SK-N-SH (cell line): Measurements from ENCODE around the gene YJEFN3. TPM values are rescaled to one million over a fixed set of nuclear protein-coding genes. Genes with fewer than 3 reads are reported as not detected.

Experiments
- CTCF ChIA-PET: fragments of 300-600, 350-600 bp; formaldehyde crosslinking; extraction: SDS; loops from one replicate; lab custom pipeline; 2021; lab: Yijun Ruan, JAX
- POLR2A ChIA-PET: fragments of 350-600 bp; sonication (Branson Sonifier 250); formaldehyde crosslinking; extraction: SDS; loops from one replicate; lab custom pipeline; 2020; ENCODE audit warnings: antibody characterized with exemption, inconsistent platforms; lab: Yijun Ruan, JAX
- DNase-seq: peaks from one replicate; pipeline ENCODE4 v3.0.0; 2012
- H2AFZ ChIP-seq: fragments of 200-600 bp; sonication (generic); 2 replicates; pipeline ENCODE4 v1.8.1; 2016; ENCODE audit warnings: antibody characterized with exemption, mild to moderate bottlenecking, low read depth
- H3F3A ChIP-seq: fragments of 200-600 bp; sonication (generic); replicated peaks from 2 replicates; pipeline ENCODE3; 2016; ENCODE audit warnings: antibody characterized with exemption, mild to moderate bottlenecking; ENCODE audit not compliant: insufficient read depth
- H3K27ac ChIP-seq, 2 experiments: fragments of 200-500 bp in 1 of 2; fragments of 200-600 bp in 1 of 2; sonication (Bioruptor generic) in 1 of 2; sonication (generic), shearing (Covaris generic) in 1 of 2; 2 replicates each; pipeline versions ENCODE4 v1.5.1 to v1.6.1; 2014 to 2016; ENCODE audit warnings: low read depth in 2 of 2, inconsistent platforms in 1 of 2, low read length in 1 of 2, mild to moderate bottlenecking in 1 of 2, mixed read lengths in 1 of 2
- H3K27me3 ChIP-seq: fragments of 200-600 bp; sonication (generic), shearing (Covaris generic); 2 replicates; pipeline ENCODE4 v1.6.1; 2016; ENCODE audit warnings: mixed run types; ENCODE audit not compliant: insufficient read depth
- H3K36me3 ChIP-seq, 2 experiments: fragments of 200-500 bp in 1 of 2; fragments of 200-600 bp in 1 of 2; sonication (Bioruptor generic) in 1 of 2; sonication (generic) in 1 of 2; replicated peaks in 1 of 2; 2 replicates each; pipeline versions ENCODE3 to v1.5.1; 2014 to 2016; ENCODE audit warnings: low read length in 1 of 2, mild to moderate bottlenecking in 1 of 2; ENCODE audit not compliant: insufficient read depth in 2 of 2, control insufficient read depth in 1 of 2
- H3K4me1 ChIP-seq, 2 experiments: fragments of 200-500 bp in 1 of 2; fragments of 200-600 bp in 1 of 2; sonication (Bioruptor generic) in 1 of 2; sonication (generic), shearing (Covaris generic) in 1 of 2; 2 replicates each; pipeline versions ENCODE4 v1.5.1 to v1.6.1; 2014 to 2016; ENCODE audit warnings: low read depth in 1 of 2, low read length in 1 of 2, mixed run types in 1 of 2; ENCODE audit not compliant: insufficient read depth in 2 of 2, control insufficient read depth in 1 of 2
- H3K4me2 ChIP-seq: fragments of 200-600 bp; sonication (generic), shearing (Covaris generic); 2 replicates; pipeline ENCODE4 v1.6.1; 2017; ENCODE audit warnings: mixed run types
- H3K4me3 ChIP-seq, 2 experiments: fragments of 200-500 bp in 1 of 2; fragments of 200-600 bp in 1 of 2; sonication (Bioruptor generic) in 1 of 2; sonication (generic), shearing (Covaris generic) in 1 of 2; 2 replicates each; pipeline versions ENCODE4 v1.5.1 to v1.8.1; 2014 to 2016; ENCODE audit warnings: low read depth in 2 of 2, inconsistent platforms in 1 of 2, low read length in 1 of 2, mild to moderate bottlenecking in 1 of 2, mixed read lengths in 1 of 2, moderate library complexity in 1 of 2
- H3K79me2 ChIP-seq: fragments of 200-600 bp; sonication (generic); 2 replicates; pipeline ENCODE4 v1.8.1; 2017; ENCODE audit warnings: mild to moderate bottlenecking; ENCODE audit not compliant: insufficient read depth
- H3K9ac ChIP-seq: fragments of 200-600 bp; sonication (generic); 2 replicates; pipeline ENCODE4 v1.6.1; 2017; ENCODE audit warnings: mixed run types
- H3K9me2 ChIP-seq: fragments of 200-600 bp; sonication (generic); 2 replicates; pipeline ENCODE4 v1.6.1; 2017; ENCODE audit warnings: mixed run types
- H3K9me3 ChIP-seq: fragments of 200-600 bp; sonication (generic); 2 replicates; pipeline ENCODE4 v1.6.1; 2017; ENCODE audit warnings: mixed run types, mild to moderate bottlenecking, moderate library complexity
- H4K20me1 ChIP-seq: fragments of 200-600 bp; sonication (generic); 2 replicates; pipeline ENCODE4 v1.6.1; 2017; ENCODE audit warnings: mild to moderate bottlenecking, mixed run types; ENCODE audit not compliant: insufficient read depth
- ELF1 ChIP-seq: IDR thresholded peaks from 2 replicates; pipeline ENCODE4 v1.4.0; 2012
- EP300 ChIP-seq, 2 experiments: IDR thresholded peaks; 2 replicates each; pipeline versions ENCODE4 v1.4.0 to v1.6.1; 2012; ENCODE audit warnings: borderline replicate concordance in 1 of 2, low read depth in 1 of 2, low read length in 1 of 2
- FOSL2 ChIP-seq: IDR thresholded peaks from 2 replicates; pipeline ENCODE4 v1.4.0; 2012; ENCODE audit warnings: low read depth, mild to moderate bottlenecking, moderate library complexity, borderline replicate concordance
- GABPA ChIP-seq: IDR thresholded peaks from 2 replicates; pipeline ENCODE4 v1.4.0; 2012; ENCODE audit warnings: low read depth, mild to moderate bottlenecking
- MEF2A ChIP-seq: IDR thresholded peaks from 2 replicates; pipeline ENCODE4 v1.4.0; 2012; ENCODE audit warnings: low read depth, borderline replicate concordance
- NRF1 ChIP-seq: IDR thresholded peaks from 2 replicates; pipeline ENCODE4 v1.6.1; 2012; ENCODE audit warnings: low read depth, mild to moderate bottlenecking, low read length
- PBX3 ChIP-seq: IDR thresholded peaks from 2 replicates; pipeline ENCODE4; 2012
- RCOR1 ChIP-seq: fragments of 150-350 bp; IDR thresholded peaks from 2 replicates; pipeline ENCODE4 v1.6.1; 2017; ENCODE audit warnings: antibody characterized with exemption, low read length
- REST ChIP-seq: IDR thresholded peaks from 2 replicates; pipeline ENCODE4 v1.6.1; 2012; ENCODE audit warnings: mild to moderate bottlenecking, low read depth, low read length, moderate library complexity
- TAF1 ChIP-seq: IDR thresholded peaks from 2 replicates; pipeline ENCODE4 v1.6.1; 2012; ENCODE audit warnings: low read depth, mild to moderate bottlenecking, low read length, moderate library complexity, borderline replicate concordance
- TCF12 ChIP-seq: IDR thresholded peaks from 2 replicates; pipeline ENCODE4 v1.4.0; 2012
- YY1 ChIP-seq: IDR thresholded peaks from 2 replicates; pipeline ENCODE4 v1.4.0; 2012; ENCODE audit warnings: low read depth, mild to moderate bottlenecking
- ZBTB33 ChIP-seq: IDR thresholded peaks from 2 replicates; pipeline ENCODE4 v1.4.0; 2012; ENCODE audit warnings: low read depth, borderline replicate concordance
- WGBS: methylation state at CpG from one replicate; pipeline ENCODE4 v1.1.6; 2017; ENCODE audit warnings: low lambda C conversion rate; 5-methylcytosine and 5-hydroxymethylcytosine counted together
- polyA plus RNA-seq, 3 experiments: library from polyadenylated mRNA; depleted of rRNA; stranded (reverse); fragments of >200 nt; gene quantifications; 2 replicates each; pipeline ENCODE4 v1.2.3, GENCODE V29; 2012
- TF ChIP-seq, protein P1 (sequence below): fragments of 200-600 bp; sonication (generic); IDR thresholded peaks from 2 replicates; pipeline ENCODE4 v1.6.1; 2017; ENCODE audit warnings: antibody characterized with exemption, mild to moderate bottlenecking, moderate library complexity

Gene YJEFN3
- polyA plus RNA-seq, 1 of the 3 experiments (the other 2 are of a cell fraction): 7.2 TPM

GRCh38 chr19:19504754-19505668 is 23.7 kb upstream of the YJEFN3 start:
- Histone ChIP-seq H3K4me2 (no peak overlapping the region), H3F3A (no peaks in the 10 kb centered on the region), H3K9ac (no peak overlapping the region), H3K4me1 (no peaks in the 10 kb centered on the region), H3K36me3 (peaks cover 14 to 64% of the 10 kb centered on the region in 2 experiments), H3K27me3 (no peaks in the 10 kb centered on the region), H3K9me3 (no peaks in the 10 kb centered on the region), H3K9me2 (no peaks in the 10 kb centered on the region), H3K27ac (no peak overlapping the region), H3K79me2 (no peaks in the 10 kb centered on the region), H2AFZ (no peak overlapping the region), H4K20me1 (no peaks in the 10 kb centered on the region), H3K4me3 (no peak overlapping the region)
- 91% methylated on average over 14 of the region's 23 CpGs for WGBS
- TF ChIP-seq RCOR1 (no peak), PBX3 (no peak), ELF1 (no peak), MEF2A (no peak), YY1 (no peak), TAF1 (no peak), GABPA (no peak), TCF12 (no peak), REST (no peak), NRF1 (no peak), EP300 (IDR thresholded peaks at IDR 0.05; ENCODE audit: borderline replicate concordance in 1 of 2, low read depth in 1 of 2, low read length in 1 of 2) (no peak), FOSL2 (no peak), ZBTB33 (no peak)
- TF ChIP-seq, protein P1, sequence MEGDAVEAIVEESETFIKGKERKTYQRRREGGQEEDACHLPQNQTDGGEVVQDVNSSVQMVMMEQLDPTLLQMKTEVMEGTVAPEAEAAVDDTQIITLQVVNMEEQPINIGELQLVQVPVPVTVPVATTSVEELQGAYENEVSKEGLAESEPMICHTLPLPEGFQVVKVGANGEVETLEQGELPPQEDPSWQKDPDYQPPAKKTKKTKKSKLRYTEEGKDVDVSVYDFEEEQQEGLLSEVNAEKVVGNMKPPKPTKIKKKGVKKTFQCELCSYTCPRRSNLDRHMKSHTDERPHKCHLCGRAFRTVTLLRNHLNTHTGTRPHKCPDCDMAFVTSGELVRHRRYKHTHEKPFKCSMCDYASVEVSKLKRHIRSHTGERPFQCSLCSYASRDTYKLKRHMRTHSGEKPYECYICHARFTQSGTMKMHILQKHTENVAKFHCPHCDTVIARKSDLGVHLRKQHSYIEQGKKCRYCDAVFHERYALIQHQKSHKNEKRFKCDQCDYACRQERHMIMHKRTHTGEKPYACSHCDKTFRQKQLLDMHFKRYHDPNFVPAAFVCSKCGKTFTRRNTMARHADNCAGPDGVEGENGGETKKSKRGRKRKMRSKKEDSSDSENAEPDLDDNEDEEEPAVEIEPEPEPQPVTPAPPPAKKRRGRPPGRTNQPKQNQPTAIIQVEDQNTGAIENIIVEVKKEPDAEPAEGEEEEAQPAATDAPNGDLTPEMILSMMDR: no peak
- ChIA-PET POLR2A (interaction anchor here (1.3 kb wide), 1 partner anchor 11 kb away, joined by 5 read pairs; the partner anchor contains the start of gene NDUFA13), CTCF (interaction anchor here (0.9 to 1.7 kb wide), 2 partner anchors 12 to 15 kb away, joined by 3 to 9 read pairs; no protein-coding TSS in a partner anchor)
- DNase-seq: no peak
